Fibroblast of villous mesenchyme (primary cell): ENCODE results near the gene KLLN. TPM values are rescaled to one million over a fixed set of nuclear protein-coding genes. Genes with fewer than 3 reads are reported as not detected.
A peak's percentile ranks its signal among the peaks of the same experiment; 100 is the strongest.
"Not testable (repeated sequence)": the region's sequence is repeated elsewhere in the genome, so short reads cannot be mapped to it uniquely, and the experiment has no call there.

Experiments
- DNase-seq: peaks from one replicate; pipeline ENCODE4 v3.0.0-alpha.2; 2010; ENCODE audit warnings: low read depth
- H3K4me3 ChIP-seq: 2 replicates; pipeline ENCODE4 v1.5.1; 2011; ENCODE audit warnings: low read depth, mild to moderate bottlenecking, low read length
- CTCF ChIP-seq: IDR thresholded peaks from 2 replicates; pipeline ENCODE4 v1.5.1; 2012; ENCODE audit warnings: low read depth, mild to moderate bottlenecking, low read length; ENCODE audit not compliant: insufficient read depth
- total RNA-seq: library from RNA; depleted of rRNA; stranded (reverse); fragments of >200 nt; gene quantifications from 2 replicates; pipeline ENCODE4 v1.2.3, GENCODE V29; 2012

Gene KLLN
- total RNA-seq, 1 donor: 0.86 TPM

DNA sequence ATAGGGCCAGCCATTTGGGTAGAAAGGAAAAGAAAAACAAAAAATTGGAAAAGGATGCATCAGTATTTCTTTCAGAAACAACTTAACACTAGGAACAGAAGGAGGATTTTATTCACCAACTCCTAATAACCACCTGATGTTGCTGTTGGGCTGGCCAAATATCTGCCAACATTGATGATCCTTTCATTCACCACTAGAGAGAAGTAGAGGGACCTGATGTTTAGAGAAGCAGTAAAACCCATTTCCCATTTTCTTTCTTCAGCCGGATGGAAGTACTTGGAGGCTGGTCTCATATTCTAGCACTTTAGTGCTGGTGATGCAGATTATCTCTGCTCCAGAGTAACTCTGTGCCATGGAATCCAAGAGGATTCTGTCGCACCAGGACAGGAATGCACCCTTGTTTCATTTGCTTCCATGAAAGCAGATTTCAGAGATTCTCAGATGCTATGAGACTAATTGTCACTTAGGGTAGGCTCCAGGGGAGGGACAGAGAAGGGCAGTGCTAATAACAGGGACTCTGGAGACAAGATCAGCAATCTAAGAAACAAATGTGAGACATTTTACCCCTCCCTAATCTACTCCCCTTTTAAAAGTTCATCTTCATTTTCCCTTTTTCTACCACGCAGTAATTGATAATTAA, 3.1 kb downstream of the KLLN start:
- no peak overlapping the region for H3K4me3 ChIP-seq
- peak; percentile 49 for TF ChIP-seq CTCF
- DNase-seq: peak; percentile 65

DNA sequence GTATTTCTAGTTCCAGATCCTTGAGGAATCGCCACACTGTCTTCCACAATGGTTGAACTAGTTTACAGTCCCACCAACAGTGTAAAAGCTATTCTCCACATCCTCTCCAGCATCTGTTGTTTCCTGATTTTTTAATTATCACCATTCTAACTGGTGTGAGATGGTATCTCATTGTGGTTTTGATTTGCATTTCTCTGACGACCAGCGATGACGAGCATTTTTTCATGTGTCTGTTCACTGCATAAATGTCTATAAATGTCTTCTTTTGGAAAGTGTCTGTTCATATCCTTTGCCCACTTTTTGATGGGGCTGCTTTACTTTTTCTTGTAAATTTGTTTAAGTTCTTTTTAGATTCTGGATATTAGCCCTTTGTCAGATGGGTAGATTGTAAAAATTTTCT, 7.7 kb downstream of the KLLN start:
- not testable (repeated sequence) for H3K4me3 ChIP-seq, DNase-seq

- H3K4me3 ChIP-seq, DNase-seq: not testable (repeated sequence)
Observed at GRCh38 chr10:87855247-87855646, 8.1 kb downstream of the KLLN start.

DNA sequence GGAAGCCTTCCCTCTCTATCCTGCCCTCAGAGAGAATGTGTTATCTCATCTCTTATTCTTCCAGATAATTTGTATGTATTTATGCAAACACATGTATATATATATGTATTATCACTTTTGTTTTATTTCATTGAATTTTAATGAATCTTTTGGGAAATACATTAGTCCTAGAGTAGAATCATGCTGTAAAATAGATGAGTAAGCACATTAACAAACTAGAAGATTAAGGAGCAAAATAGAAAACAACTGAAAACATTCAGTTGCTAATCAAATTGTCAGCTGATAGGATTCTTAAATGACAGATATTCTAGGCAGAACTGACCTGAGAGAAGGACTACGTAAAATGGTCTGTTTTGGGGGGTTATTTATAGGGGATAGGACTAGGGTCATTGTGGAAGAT, 11.2 kb downstream of the KLLN start:
- TF ChIP-seq CTCF: no peak
- DNase-seq: no peak

DNA sequence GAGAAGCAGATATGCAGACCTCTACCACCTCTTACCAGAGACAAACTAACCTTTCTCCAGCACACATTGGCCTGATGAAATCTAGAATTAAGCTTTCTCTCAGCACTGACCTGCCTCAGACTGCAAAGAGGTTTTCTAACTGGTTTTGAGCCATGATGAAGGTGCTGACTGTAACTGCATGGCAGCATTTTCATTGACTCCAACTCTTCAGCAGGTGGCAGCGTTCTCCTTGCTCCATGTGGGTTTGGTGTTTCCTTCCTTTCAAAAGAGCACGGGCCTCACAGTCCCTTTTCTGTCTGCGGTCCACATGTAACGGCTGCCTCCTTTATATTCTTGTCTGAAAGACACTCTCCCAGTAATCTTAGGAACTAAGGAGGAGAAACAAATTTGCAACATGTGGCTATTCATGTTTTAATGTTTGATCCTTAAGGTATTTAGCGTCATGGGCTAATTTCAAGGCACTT, 12.6 kb downstream of the KLLN start:
- peak; percentile 68 for DNase-seq
- peak; percentile 79 for TF ChIP-seq CTCF
- no peak overlapping the region for H3K4me3 ChIP-seq

More for the DNA sequence above, 11.2 kb downstream of the KLLN start:
- H3K4me3 ChIP-seq: no peak overlapping the region

GRCh38 chr10:87849001-87849400, 14.3 kb downstream of the KLLN start:
- no peak for TF ChIP-seq CTCF
- no peak overlapping the region for H3K4me3 ChIP-seq
- no peak for DNase-seq

- no peak overlapping the region for H3K4me3 ChIP-seq
- no peak for DNase-seq
- no peak for TF ChIP-seq CTCF
Observed at GRCh38 chr10:87847550-87847949, 15.8 kb downstream of the KLLN start.

DNA sequence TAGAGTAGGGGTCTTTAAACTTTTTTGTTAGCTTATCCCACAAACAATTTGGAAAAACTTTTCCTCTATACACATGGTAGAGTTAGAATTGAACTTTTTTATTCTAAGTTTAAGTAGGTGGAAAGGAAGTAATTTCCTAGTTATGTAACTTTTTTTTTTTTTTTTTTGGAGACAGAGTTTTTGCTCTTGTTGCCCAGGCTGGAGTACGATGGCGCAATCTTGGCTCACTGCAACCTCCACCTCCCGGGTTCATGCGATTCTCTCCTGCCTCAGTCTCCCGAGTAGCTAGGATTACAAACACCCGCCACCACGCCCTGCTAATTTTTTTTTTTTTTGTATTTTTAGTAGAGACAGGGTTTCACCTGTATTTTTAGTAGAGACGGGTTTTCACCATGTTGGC, 16.6 kb downstream of the KLLN start:
- not testable (repeated sequence) for H3K4me3 ChIP-seq, DNase-seq
